SK-N-SH (cell line): ENCODE measurements around the gene KCNQ4. TPM values are rescaled to one million over a fixed set of nuclear protein-coding genes. Genes with fewer than 3 reads are reported as not detected.
A peak's percentile ranks its signal among the peaks of the same experiment; 100 is the strongest.

Experiments used
- CTCF ChIA-PET: fragments of 300-600, 350-600 bp; formaldehyde crosslinking; extraction: SDS; loops from one replicate; lab custom pipeline; 2021; lab: Yijun Ruan, JAX
- POLR2A ChIA-PET: fragments of 350-600 bp; sonication (Branson Sonifier 250); formaldehyde crosslinking; extraction: SDS; loops from one replicate; lab custom pipeline; 2020; ENCODE audit warnings: antibody characterized with exemption, inconsistent platforms; lab: Yijun Ruan, JAX
- DNase-seq: peaks from one replicate; pipeline ENCODE4 v3.0.0; 2012
- H2AFZ ChIP-seq: fragments of 200-600 bp; sonication (generic); 2 replicates; pipeline ENCODE4 v1.8.1; 2016; ENCODE audit warnings: antibody characterized with exemption, mild to moderate bottlenecking, low read depth
- H3F3A ChIP-seq: fragments of 200-600 bp; sonication (generic); replicated peaks from 2 replicates; pipeline ENCODE3; 2016; ENCODE audit warnings: antibody characterized with exemption, mild to moderate bottlenecking; ENCODE audit not compliant: insufficient read depth
- H3K27ac ChIP-seq, 2 experiments: fragments of 200-500 bp in 1 of 2; fragments of 200-600 bp in 1 of 2; sonication (Bioruptor generic) in 1 of 2; sonication (generic), shearing (Covaris generic) in 1 of 2; 2 replicates each; pipeline versions ENCODE4 v1.5.1 to v1.6.1; 2014 to 2016; ENCODE audit warnings: low read depth in 2 of 2, inconsistent platforms in 1 of 2, low read length in 1 of 2, mild to moderate bottlenecking in 1 of 2, mixed read lengths in 1 of 2
- H3K27me3 ChIP-seq: fragments of 200-600 bp; sonication (generic), shearing (Covaris generic); 2 replicates; pipeline ENCODE4 v1.6.1; 2016; ENCODE audit warnings: mixed run types; ENCODE audit not compliant: insufficient read depth
- H3K36me3 ChIP-seq, 2 experiments: fragments of 200-500 bp in 1 of 2; fragments of 200-600 bp in 1 of 2; sonication (Bioruptor generic) in 1 of 2; sonication (generic) in 1 of 2; replicated peaks in 1 of 2; 2 replicates each; pipeline versions ENCODE3 to v1.5.1; 2014 to 2016; ENCODE audit warnings: low read length in 1 of 2, mild to moderate bottlenecking in 1 of 2; ENCODE audit not compliant: insufficient read depth in 2 of 2, control insufficient read depth in 1 of 2
- H3K4me1 ChIP-seq, 2 experiments: fragments of 200-500 bp in 1 of 2; fragments of 200-600 bp in 1 of 2; sonication (Bioruptor generic) in 1 of 2; sonication (generic), shearing (Covaris generic) in 1 of 2; 2 replicates each; pipeline versions ENCODE4 v1.5.1 to v1.6.1; 2014 to 2016; ENCODE audit warnings: low read depth in 1 of 2, low read length in 1 of 2, mixed run types in 1 of 2; ENCODE audit not compliant: insufficient read depth in 2 of 2, control insufficient read depth in 1 of 2
- H3K4me2 ChIP-seq: fragments of 200-600 bp; sonication (generic), shearing (Covaris generic); 2 replicates; pipeline ENCODE4 v1.6.1; 2017; ENCODE audit warnings: mixed run types
- H3K4me3 ChIP-seq, 2 experiments: fragments of 200-500 bp in 1 of 2; fragments of 200-600 bp in 1 of 2; sonication (Bioruptor generic) in 1 of 2; sonication (generic), shearing (Covaris generic) in 1 of 2; 2 replicates each; pipeline versions ENCODE4 v1.5.1 to v1.8.1; 2014 to 2016; ENCODE audit warnings: low read depth in 2 of 2, inconsistent platforms in 1 of 2, low read length in 1 of 2, mild to moderate bottlenecking in 1 of 2, mixed read lengths in 1 of 2, moderate library complexity in 1 of 2
- H3K79me2 ChIP-seq: fragments of 200-600 bp; sonication (generic); 2 replicates; pipeline ENCODE4 v1.8.1; 2017; ENCODE audit warnings: mild to moderate bottlenecking; ENCODE audit not compliant: insufficient read depth
- H3K9ac ChIP-seq: fragments of 200-600 bp; sonication (generic); 2 replicates; pipeline ENCODE4 v1.6.1; 2017; ENCODE audit warnings: mixed run types
- H3K9me2 ChIP-seq: fragments of 200-600 bp; sonication (generic); 2 replicates; pipeline ENCODE4 v1.6.1; 2017; ENCODE audit warnings: mixed run types
- H3K9me3 ChIP-seq: fragments of 200-600 bp; sonication (generic); 2 replicates; pipeline ENCODE4 v1.6.1; 2017; ENCODE audit warnings: mixed run types, mild to moderate bottlenecking, moderate library complexity
- H4K20me1 ChIP-seq: fragments of 200-600 bp; sonication (generic); 2 replicates; pipeline ENCODE4 v1.6.1; 2017; ENCODE audit warnings: mild to moderate bottlenecking, mixed run types; ENCODE audit not compliant: insufficient read depth
- CHD2 ChIP-seq: fragments of 150-350 bp; IDR thresholded peaks from 2 replicates; pipeline ENCODE4 v1.6.1; 2018; ENCODE audit warnings: low read length; ENCODE audit not compliant: partially characterized antibody
- FOSL2 ChIP-seq: IDR thresholded peaks from 2 replicates; pipeline ENCODE4 v1.4.0; 2012; ENCODE audit warnings: low read depth, mild to moderate bottlenecking, moderate library complexity, borderline replicate concordance
- FOXJ3 ChIP-seq: sonication (generic); formaldehyde crosslinking; IDR thresholded peaks from 2 replicates; pipeline ENCODE4 v1.5.1; 2020; ENCODE audit warnings: mild to moderate bottlenecking, missing genetic modification reagents
- GABPA ChIP-seq: IDR thresholded peaks from 2 replicates; pipeline ENCODE4 v1.4.0; 2012; ENCODE audit warnings: low read depth, mild to moderate bottlenecking
- GATA2 ChIP-seq: sonication (generic); formaldehyde crosslinking; IDR thresholded peaks from 2 replicates; pipeline ENCODE4 v1.5.0; 2020; ENCODE audit warnings: mild to moderate bottlenecking, missing genetic modification reagents
- JUND ChIP-seq: IDR thresholded peaks from 2 replicates; pipeline ENCODE4 v1.4.0; 2012
- MAX ChIP-seq: IDR thresholded peaks from 2 replicates; pipeline ENCODE4 v1.4.0; 2012; ENCODE audit warnings: low read depth
- MEF2A ChIP-seq: IDR thresholded peaks from 2 replicates; pipeline ENCODE4 v1.4.0; 2012; ENCODE audit warnings: low read depth, borderline replicate concordance
- REST ChIP-seq: IDR thresholded peaks from 2 replicates; pipeline ENCODE4 v1.6.1; 2012; ENCODE audit warnings: mild to moderate bottlenecking, low read depth, low read length, moderate library complexity
- TCF12 ChIP-seq: IDR thresholded peaks from 2 replicates; pipeline ENCODE4 v1.4.0; 2012
- USF1 ChIP-seq: IDR thresholded peaks from 2 replicates; pipeline ENCODE4 v1.4.0; 2012; ENCODE audit warnings: low read depth, borderline replicate concordance
- WGBS: methylation state at CpG from one replicate; pipeline ENCODE4 v1.1.6; 2017; ENCODE audit warnings: low lambda C conversion rate; 5-methylcytosine and 5-hydroxymethylcytosine counted together
- polyA plus RNA-seq, 3 experiments: library from polyadenylated mRNA; depleted of rRNA; stranded (reverse); fragments of >200 nt; gene quantifications; 2 replicates each; pipeline ENCODE4 v1.2.3, GENCODE V29; 2012

Gene KCNQ4
- polyA plus RNA-seq, 1 of the 3 experiments (the other 2 are of a cell fraction) = 0.15 TPM

GRCh38 chr1:40862008-40862863 lies 78.6 kb downstream of the KCNQ4 start, which contains the start of gene CITED4 (continued):
- TF ChIP-seq MEF2A (no peak), MAX (no peak), REST (peak; percentile 58; the same call in 1 of the 2 replicates), GABPA (no peak), CHD2 (no peak), USF1 (no peak), FOXJ3 (CRISPR knock-in tag) (no peak)

GRCh38 chr1:40868051-40868723 lies 84.6 kb downstream of the KCNQ4 start:
- Histone ChIP-seq H3K27ac (peak overlapping the region in 1 of 2 experiments; percentile 31; a peak in 2 of 4 replicates), H3K4me1 (peaks cover 2 to 7% of the 10 kb centered on the region in 2 experiments; a peak in 2 of 4 replicates), H3K9me3 (no peaks in the 10 kb centered on the region), H3K27me3 (no peaks in the 10 kb centered on the region), H4K20me1 (no peaks in the 10 kb centered on the region), H3K9me2 (no peaks in the 10 kb centered on the region), H3F3A (peaks cover 11% of the 10 kb centered on the region), H3K9ac (no peak overlapping the region), H3K36me3 (no peaks in the 10 kb centered on the region), H2AFZ (no peak overlapping the region), H3K4me3 (no peak overlapping the region), H3K4me2 (no peak overlapping the region), H3K79me2 (no peaks in the 10 kb centered on the region)
- ChIA-PET CTCF (interaction anchor here (0.6 to 1.8 kb wide), 3 partner anchors 18 to 85 kb away, joined by 3 to 12 read pairs (median 4); no protein-coding TSS in a partner anchor), POLR2A (no interaction called here)
- WGBS = 67% methylated on average over 4 of the region's 4 CpGs
- DNase-seq = no peak
- peak; percentile 32; the same call in 1 of the 2 replicates for TF ChIP-seq JUND
- TF ChIP-seq GATA2 (CRISPR knock-in tag) = no peak
- TF ChIP-seq FOSL2 = peak; percentile 21; the same call in 1 of the 2 replicates
- 0 out of 2 replicates have a peak, but pooled peaks have one; percentile 10 for TF ChIP-seq TCF12
